GM19463 (cell line): Measurements from ENCODE around the gene VAC14.

Experiments
- ATAC-seq: cut with Tn5 transposase; IDR thresholded peaks from one replicate; pipeline ENCODE4 v1.9.1; 2021; ENCODE audit warnings: mild to moderate bottlenecking, moderate library complexity; ENCODE audit not compliant: unreplicated experiment

The VAC14 gene

DNA sequence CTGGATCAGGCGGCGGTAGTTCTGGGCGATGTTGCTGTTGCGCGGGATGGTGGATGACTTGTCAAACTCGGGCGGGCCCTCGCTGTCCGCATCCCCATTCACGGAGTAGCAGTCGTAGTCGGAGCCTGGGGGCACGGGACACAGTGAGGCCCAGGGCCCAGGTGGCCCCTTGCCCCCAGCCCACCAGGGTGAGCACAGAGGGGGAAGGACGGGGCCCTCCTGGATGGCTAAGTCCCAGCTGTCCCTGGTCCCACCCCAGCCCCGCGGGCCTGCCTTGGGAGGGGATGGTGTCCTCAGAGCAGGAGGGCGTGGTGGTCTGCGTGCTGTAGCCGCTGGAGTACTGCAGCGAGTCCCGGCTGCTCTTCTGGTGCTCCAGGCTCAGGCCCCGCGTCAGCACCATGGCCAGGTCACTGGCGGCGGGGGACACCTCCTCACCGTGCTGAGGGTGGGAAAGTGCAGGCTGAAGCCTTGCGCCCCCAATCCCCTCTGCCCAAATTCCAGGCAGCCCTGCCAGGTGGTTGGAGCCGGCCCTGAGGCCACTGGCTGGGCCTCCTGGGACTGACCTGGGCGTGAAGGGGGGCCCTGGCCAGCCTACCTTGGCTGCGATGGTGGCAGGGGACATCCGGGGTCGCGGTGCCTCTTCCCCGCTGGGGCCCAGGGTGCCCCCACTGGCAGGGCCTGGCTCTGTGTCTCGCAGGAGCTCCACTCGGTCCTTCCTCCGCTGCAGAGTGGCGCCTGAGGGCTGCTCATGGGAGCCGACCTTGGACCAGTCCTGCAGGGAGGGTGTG lies 136.4 kb downstream of the VAC14 start:
- no peak for ATAC-seq

DNA sequence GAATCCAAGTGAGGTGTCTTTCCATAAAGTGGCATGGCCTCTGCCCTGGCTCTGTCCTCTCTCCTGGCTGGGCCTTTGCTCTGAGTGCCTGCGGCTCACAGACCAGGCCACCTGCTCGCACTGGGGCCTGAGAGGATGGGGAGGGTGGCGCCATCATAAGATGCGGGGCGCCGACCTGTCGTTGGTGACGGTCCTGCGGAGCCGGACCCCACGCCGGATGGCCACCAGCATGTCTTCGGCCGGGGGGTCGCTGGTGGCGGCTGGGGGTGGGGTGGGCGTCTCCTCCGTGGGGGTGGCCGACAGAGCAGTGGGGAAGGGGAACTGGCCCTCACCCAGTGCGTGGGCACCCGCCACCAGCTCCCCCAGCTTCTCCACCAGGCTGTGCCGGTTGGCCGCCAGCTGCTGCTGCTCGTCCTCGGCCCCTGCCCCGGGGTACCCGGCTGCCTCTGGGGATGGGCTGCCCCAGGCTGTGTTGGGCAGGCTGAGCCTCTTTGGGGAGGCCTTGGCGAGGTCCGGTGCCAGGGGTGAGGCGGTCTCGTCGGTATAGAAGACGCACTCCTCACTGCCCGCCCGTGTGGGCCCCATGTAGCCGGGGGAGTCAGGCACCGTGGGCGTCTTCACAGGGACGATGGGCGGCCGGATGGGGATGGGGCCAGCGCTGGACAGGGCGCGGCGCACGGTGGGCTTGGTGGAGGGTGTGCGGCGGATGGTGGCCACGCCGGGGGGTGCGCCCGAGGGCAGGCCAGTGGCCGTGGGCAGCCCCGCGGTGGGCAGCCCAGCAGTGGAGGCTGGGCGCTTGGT lies 137.2 kb downstream of the VAC14 start:
- no peak for ATAC-seq

DNA sequence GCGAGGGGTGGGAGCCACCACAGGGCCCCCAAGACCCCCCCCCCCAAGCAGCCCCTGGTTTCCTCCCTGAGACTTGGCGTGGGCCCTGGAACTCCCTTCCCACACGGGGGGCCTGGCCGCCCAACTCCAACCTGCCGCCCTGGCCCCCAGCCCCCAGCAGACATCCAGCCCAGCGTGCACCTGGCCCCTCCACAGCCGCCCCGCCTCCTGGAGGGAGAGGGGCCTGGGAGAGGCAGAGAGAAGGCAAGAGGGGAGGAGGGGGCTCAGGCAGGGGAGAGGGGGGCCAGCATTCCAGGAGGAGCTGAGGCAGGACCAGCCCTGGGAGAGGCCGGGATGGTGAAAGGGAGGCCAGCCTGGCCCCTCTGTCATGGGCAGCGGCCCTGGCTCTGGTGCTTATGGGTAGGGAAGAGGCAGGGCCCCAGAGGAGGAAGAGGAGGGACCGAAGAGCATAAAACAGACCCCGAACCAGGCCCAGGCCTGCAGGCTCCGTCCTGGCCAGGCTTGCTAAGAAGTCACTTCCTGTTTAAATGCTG lies 137.9 kb downstream of the VAC14 start:
- no peak for ATAC-seq

GRCh38 chr16:70661918-70662641 lies 138.9 kb downstream of the VAC14 start:
- no peak for ATAC-seq

GRCh38 chr16:70661534-70661917 lies 139.4 kb downstream of the VAC14 start:
- no peak for ATAC-seq

DNA sequence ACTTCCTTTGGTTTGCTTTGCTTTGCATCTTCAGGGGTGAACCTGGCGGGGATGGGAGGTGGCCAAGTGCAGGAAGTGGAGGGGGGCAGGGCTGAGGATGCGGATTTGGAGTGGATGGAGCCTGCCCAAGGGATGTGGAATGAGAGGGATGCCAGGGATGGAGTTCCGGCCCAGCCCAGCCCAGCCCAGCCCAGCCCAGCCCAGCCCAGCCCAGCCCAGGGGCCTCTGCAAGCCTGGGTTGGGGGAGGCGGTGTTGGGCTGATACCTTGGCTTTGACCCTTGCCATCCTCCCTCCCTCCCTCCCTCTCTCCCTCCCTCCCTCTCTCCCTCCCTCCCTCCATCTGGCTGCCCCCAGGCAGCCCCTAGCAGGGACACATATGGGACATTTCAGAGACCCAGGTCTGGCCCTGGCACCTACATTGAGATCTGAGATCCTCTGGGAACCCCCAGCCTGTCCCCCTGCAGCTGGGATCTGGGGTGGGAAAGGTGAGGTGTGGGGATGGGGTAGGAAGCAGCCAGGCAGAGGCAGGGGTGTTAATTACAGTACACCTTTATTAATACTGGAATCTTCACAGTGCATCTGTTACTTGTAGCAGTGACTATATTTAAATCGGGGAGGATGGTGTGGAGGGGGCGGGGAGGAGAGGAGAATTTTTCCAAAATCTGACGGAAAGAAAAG lies 140.1 kb downstream of the VAC14 start:
- no peak for ATAC-seq

DNA sequence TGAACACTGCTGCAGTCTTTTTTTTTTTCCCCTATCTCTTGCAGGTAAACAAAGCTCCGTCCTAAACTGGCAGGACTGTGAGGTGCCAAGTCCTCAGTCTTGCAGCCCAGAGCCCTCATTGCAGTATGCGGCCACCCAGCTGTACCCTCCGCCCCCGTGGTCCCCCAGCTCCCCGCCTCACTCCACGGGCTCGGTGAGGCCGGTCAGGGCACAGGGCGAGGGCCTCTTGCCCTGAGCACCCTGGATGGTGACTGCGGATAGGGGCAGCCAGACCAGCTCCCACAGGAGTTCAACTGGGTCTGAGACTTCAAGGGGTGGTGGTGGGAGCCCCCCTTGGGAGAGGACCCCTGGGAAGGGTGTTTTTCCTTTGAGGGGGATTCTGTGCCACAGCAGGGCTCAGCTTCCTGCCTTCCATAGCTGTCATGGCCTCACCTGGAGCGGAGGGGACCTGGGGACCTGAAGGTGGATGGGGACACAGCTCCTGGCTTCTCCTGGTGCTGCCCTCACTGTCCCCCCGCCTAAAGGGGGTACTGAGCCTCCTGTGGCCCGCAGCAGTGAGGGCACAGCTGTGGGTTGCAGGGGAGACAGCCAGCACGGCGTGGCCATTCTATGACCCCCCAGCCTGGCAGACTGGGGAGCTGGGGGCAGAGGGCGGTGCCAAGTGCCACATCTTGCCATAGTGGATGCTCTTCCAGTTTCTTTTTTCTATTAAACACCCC lies 140.8 kb downstream of the VAC14 start:
- no peak for ATAC-seq

- no peak for ATAC-seq
These were observed 141.4 kb downstream of the VAC14 start for GRCh38 chr16:70659546-70659945.

- no peak for ATAC-seq
These were observed 142.0 kb downstream of the VAC14 start for GRCh38 chr16:70658921-70659320.

DNA sequence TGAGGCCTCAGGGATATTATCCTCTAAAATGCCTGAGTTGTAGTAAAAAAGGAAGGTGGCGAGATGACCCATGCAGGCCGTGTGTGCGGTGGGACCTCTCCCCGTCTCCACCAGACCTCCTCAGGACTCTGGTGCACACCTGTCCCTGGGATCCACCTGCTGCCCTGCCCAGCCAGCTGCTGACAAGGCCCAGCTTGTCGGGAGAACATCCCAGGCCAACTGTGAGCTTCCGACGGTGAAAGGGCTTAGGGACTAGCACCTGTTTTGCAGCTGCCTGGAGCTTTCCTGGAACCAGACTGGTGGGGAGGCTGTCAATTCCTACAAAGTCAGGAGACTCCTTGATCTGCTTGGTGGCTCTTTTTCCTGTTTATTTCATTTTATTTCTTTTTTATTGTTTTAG lies 143.0 kb downstream of the VAC14 start:
- ATAC-seq, result no peak

DNA sequence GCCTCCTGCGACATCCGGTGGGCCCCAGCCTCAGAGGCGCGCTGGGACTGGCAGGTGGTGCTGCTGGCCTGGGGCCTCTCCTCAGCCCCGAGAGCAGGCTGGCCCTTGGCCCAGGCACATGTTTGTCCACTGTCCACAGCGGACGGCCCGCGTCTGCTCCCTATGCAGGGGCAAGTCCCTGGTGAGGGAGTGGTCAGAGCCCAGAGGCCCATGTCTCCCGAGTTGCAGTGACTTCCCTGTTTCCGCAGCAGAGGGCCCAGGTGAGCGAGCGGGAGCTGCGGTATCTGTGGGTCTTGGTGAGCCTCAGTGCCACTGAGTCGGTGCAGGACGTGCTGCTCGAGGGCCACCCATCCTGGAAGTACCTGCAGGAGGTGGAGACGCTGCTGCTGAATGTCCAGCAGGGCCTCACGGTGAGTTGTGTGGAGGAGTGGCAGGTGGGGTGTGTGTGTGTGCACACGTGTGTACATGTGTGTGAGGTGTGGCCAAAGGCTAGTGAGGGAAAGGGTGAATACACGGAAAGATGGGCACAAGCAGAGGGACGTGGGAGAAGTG lies 144.2 kb downstream of the VAC14 start:
- no peak for ATAC-seq

GRCh38 chr16:70656065-70656711 lies 144.8 kb downstream of the VAC14 start:
- ATAC-seq, result no peak

DNA sequence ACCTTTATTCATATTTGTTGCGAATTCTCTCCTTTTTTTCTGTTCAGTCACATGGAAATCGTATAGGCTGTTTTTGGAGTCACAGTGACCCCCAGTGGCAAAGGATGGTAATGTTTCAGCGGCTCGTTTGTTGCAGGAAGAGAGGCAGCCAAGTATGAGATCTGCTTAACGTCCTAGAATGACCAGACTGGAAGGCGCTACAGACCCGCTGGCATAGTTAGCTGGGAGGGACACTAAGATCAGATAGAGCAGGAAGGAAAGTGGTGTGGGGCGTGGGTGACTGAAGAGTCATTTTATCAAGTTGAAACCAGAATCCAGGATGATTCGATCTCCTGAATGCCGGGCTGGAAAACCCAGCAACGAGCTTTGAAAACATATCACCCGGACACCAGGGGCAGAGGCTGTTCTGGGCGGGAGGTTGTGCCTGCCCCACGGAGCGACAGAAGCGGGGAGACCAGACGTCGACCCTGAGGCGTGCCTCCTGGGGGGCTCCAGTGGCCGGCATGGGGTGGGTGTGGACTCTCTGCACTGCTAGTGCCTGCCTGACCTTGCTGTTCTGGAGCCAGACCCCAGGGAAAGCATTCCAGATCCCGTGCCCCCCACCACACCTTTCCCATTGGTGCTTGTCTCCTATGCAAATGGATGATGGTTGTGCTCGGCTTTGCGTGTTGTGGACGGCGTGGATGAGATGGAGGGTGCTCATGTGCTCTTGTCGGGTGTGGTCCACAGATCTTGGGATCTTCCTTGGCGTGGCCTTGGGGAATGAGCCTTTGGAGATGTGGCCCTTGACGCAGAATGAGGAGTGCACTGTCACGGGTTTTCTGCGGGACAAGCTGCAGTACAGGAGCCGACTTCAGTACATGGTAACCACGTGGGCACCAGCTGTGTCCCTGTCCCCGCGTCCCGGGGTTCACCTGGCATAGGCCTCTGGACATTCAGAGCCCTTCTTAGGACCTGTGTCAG lies 146.9 kb downstream of the VAC14 start:
- no peak for ATAC-seq

- ATAC-seq, result no peak
These were observed 147.6 kb downstream of the VAC14 start for GRCh38 chr16:70653406-70653805.

DNA sequence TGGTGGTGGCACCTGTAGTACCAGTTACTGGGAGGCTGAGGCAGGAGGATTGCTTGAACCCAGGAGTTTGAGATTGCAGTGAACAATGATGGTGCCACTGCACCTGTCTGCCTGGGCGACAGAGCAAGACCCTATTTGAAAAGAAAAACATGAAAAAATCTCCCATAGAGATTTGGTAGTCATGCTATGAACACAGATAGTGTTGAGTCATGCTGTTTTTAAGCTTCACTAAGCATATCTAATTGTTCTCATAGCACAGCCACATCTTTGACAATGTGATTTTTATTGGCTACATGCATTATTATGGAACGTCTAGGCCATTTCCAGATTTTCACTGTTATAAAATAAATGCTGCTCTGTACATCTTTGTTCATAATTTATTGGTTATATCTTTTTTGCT lies 148.6 kb downstream of the VAC14 start:
- no peak for ATAC-seq

DNA sequence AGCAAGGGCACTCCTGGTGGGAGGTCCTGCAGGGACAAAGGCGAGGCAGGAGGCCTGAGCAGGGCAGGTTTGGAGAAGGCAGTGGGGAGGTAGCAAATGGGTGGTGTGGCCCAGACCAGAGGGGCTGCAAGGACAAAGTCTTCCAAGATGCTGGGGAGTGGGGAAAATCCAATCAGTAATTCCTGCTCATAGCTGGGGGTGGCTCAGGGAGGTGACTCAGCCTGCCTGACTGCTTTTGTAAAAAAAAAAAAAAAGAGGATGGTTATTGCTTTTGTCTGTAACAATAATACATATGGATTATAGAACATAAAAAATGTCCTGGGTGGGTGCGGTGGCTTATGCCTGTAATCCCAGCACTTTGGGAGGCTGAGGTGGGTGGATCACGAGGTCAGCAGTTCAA lies 149.4 kb downstream of the VAC14 start:
- no peak for ATAC-seq

DNA sequence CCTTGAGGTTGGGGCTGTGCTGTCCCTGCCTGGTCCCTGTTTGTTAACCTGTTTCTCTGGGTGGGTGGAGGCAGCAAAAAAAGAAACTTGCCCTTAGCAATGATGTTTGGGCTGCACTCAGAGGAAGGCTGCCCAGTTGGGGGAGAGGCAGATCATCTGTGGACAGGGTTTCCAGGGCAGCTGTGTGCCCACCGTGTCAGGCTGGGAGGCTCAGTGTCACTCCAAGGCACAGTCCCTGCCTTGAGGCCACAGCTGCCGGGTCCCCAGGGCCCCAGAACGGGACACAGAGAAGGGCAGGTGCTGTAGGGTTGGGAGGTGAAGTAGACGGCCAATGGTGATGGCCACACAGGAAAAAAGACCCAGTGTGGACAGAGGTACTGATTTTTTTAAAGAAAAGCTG lies 150.7 kb downstream of the VAC14 start:
- ATAC-seq, result no peak

DNA sequence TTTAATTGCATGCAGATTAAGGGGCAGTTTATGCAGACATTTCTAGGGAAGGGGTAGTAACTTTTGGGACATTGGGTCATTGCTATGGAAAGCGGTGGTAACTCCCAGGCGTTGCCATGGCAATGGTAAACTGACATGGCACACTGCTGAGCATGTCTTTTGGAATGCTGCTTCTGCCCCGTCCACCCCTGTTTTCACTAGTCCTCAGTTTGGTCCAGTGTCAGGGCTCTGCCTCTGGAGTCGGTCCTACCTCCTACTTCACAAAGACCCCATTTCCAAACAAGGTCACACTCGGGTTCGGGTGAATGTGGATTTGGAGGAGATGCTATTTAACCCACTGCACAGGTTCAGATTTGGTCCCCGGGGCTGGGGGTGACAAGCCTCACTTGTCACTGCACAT lies 151.7 kb downstream of the VAC14 start:
- ATAC-seq, result no peak
